Prostate gland (tissue), 2 donors: Measurements from ENCODE around the gene SPSB2. TPM values are rescaled to one million over a fixed set of nuclear protein-coding genes. Genes with fewer than 3 reads are reported as not detected.

ENCODE experiments used
- DNase-seq: peaks from one replicate; pipeline ENCODE4 v3.0.0-alpha.2; 2019; ENCODE audit warnings: low spot score
- H3K27ac ChIP-seq, 2 donors: fragments of 200-600 bp; sonication (generic); 2 replicates each; pipeline ENCODE4 v1.5.1; 2017 to 2019
- H3K27me3 ChIP-seq: fragments of 200-600 bp; sonication (generic); replicated peaks from 2 replicates; pipeline ENCODE4 v1.5.1; 2019; ENCODE audit not compliant: insufficient read depth
- H3K36me3 ChIP-seq, 2 donors: fragments of 200-600 bp; sonication (generic); 1 replicate in 1 of 2; 2 replicates in 1 of 2; pipeline versions ENCODE4 v1.5.1 to v1.8.1; 2017 to 2019
- H3K4me1 ChIP-seq: fragments of 200-600 bp; sonication (generic); replicated peaks from 2 replicates; pipeline ENCODE4 v1.5.1; 2019
- H3K4me3 ChIP-seq, 2 donors: fragments of 200-600 bp; sonication (generic); 2 replicates each; pipeline ENCODE4 v1.5.1; 2017 to 2019
- H3K9me3 ChIP-seq: fragments of 200-600 bp; sonication (generic); 2 replicates; pipeline ENCODE4 v1.5.1; 2017
- CTCF ChIP-seq, 4 experiments: fragments of 200-600 bp in 2 of 4; fragments of 450-650 bp in 2 of 4; sonication (generic) in 2 of 4; IDR thresholded peaks; 1 replicate in 3 of 4; 2 replicates in 1 of 4; pipeline ENCODE4 v1.5.1; 2016 to 2019; ENCODE audit warnings: antibody characterized with exemption in 4 of 4, mild to moderate bottlenecking in 2 of 4, moderate library complexity in 2 of 4
- POLR2A ChIP-seq: fragments of 450-650 bp; IDR thresholded peaks from one replicate; pipeline ENCODE4 v1.6.1; 2016; ENCODE audit warnings: antibody characterized with exemption, mild to moderate bottlenecking
- POLR2AphosphoS5 ChIP-seq: sonication (generic); formaldehyde crosslinking; IDR thresholded peaks from one replicate; pipeline ENCODE4 v1.6.1; 2017; ENCODE audit warnings: antibody characterized with exemption
- WGBS: methylation state at CpG from one replicate; pipeline ENCODE4 v1.1.5; 2018; 5-methylcytosine and 5-hydroxymethylcytosine counted together
- intact Hi-C: fragments of 100-400 bp; cut with DNase I; formaldehyde crosslinking; loops from one replicate; pipeline ENCODE4 v1.14.2; 2022
- total RNA-seq, 2 donors: library from RNA; depleted of rRNA; stranded (reverse); fragments of >200 nt; gene quantifications; one replicate each; pipeline ENCODE4 v1.1.0, GENCODE V29; 2016

Gene SPSB2
- total RNA-seq, 2 donors from 2014 or later, result 12.7 to 23.5 TPM

DNA sequence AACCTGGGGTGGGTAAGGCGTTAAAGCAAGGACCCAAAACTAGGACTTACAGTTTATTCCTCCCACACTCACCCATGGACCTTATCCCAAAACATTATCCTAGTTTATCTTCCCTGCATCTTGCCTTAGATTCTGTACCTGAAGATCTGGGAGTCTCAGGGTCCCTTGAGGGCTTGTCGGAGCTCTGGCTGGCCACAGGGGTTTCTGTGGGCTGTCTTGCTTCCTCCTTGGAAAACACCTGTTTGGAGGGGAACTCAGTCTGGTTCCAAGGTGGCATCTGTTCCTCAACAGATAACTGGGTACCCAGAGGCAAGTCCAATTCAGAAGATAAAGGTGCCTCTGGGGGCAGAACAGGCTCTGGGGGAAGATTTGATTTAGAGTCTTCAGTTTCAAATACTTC, 23.7 kb downstream of the SPSB2 start:
- Histone ChIP-seq H3K27ac (no peak overlapping the region), H3K9me3 (no peaks in the 10 kb centered on the region), H3K27me3 (no peaks in the 10 kb centered on the region), H3K4me3 (no peak overlapping the region), H3K4me1 (peaks cover 12% of the 10 kb centered on the region), H3K36me3 (no peaks in the 10 kb centered on the region)
- 85% methylated on average over 2 of the region's 2 CpGs for WGBS
- no peak for TF ChIP-seq POLR2AphosphoS5
- no peak for TF ChIP-seq CTCF (IDR thresholded peaks at IDR 0.05)
- no peak for TF ChIP-seq POLR2A
- no peak for DNase-seq
- intact Hi-C loops, result no loop called here

- no peak for TF ChIP-seq POLR2AphosphoS5
- TF ChIP-seq CTCF (IDR thresholded peaks at IDR 0.05), result no peak
- intact Hi-C loops, result no loop called here
- WGBS, result 85% methylated on average over 2 of the region's 2 CpGs
- no peak for DNase-seq
- Histone ChIP-seq H3K27ac (no peak overlapping the region), H3K36me3 (no peaks in the 10 kb centered on the region), H3K27me3 (no peaks in the 10 kb centered on the region), H3K9me3 (no peaks in the 10 kb centered on the region), H3K4me1 (no peaks in the 10 kb centered on the region), H3K4me3 (no peak overlapping the region)
Measured at GRCh38 chr12:6847676-6848075, 25.4 kb downstream of the SPSB2 start.

GRCh38 chr12:6846316-6846869, 26.7 kb downstream of the SPSB2 start:
- TF ChIP-seq POLR2A (no peak), CTCF (IDR thresholded peaks at IDR 0.05) (no peak), POLR2AphosphoS5 (no peak)
- no peak for DNase-seq
- 89% methylated on average over 7 of the region's 7 CpGs for WGBS
- H3K9me3 ChIP-seq, result no peaks in the 10 kb centered on the region
- intact Hi-C loops, result no loop called here
- no peak overlapping the region for H3K4me3 ChIP-seq
- no peak overlapping the region for H3K27ac ChIP-seq
- no peaks in the 10 kb centered on the region for H3K4me1 ChIP-seq
- no peaks in the 10 kb centered on the region for H3K27me3 ChIP-seq
- H3K36me3 ChIP-seq, result no peaks in the 10 kb centered on the region

GRCh38 chr12:6845395-6845794, 27.7 kb downstream of the SPSB2 start:
- no peak overlapping the region for H3K4me3 ChIP-seq
- DNase-seq, result no peak
- TF ChIP-seq POLR2AphosphoS5 (no peak), POLR2A (no peak), CTCF (IDR thresholded peaks at IDR 0.05) (no peak)
- 88% methylated on average over 17 of the region's 17 CpGs for WGBS
- H3K27ac ChIP-seq, result no peak overlapping the region
- H3K27me3 ChIP-seq, result no peaks in the 10 kb centered on the region
- H3K36me3 ChIP-seq, result no peaks in the 10 kb centered on the region
- no peaks in the 10 kb centered on the region for H3K9me3 ChIP-seq
- intact Hi-C loops, result no loop called here
- H3K4me1 ChIP-seq, result no peaks in the 10 kb centered on the region

GRCh38 chr12:6843118-6843902, 29.8 kb downstream of the SPSB2 start:
- Histone ChIP-seq H3K27ac (no peak overlapping the region), H3K4me3 (no peak overlapping the region), H3K4me1 (no peaks in the 10 kb centered on the region), H3K27me3 (no peaks in the 10 kb centered on the region), H3K9me3 (no peaks in the 10 kb centered on the region), H3K36me3 (no peaks in the 10 kb centered on the region)
- intact Hi-C loops, result no loop called here
- 86% methylated on average over 15 of the region's 16 CpGs for WGBS
- no peak for DNase-seq
- TF ChIP-seq POLR2AphosphoS5 (no peak), POLR2A (no peak), CTCF (IDR thresholded peaks at IDR 0.05) (no peak)
